ENCODE results near the gene TECRL.

The TECRL gene

GRCh38 chr4:64409300-64409699 lies at the start of gene TECRL:
Gene TECRL, minus strand, starts transcription at chr4:64409450. Its CDS starts 99 bp downstream, at chr4:64409351.
- DNase-seq (ENCODE audit: low read depth), result no peak

- no peak for DNase-seq (ENCODE audit: low read depth)
Observed at GRCh38 chr4:64432674-64433073, 23.4 kb upstream of the TECRL start.

- DNase-seq (ENCODE audit: low read depth), result no peak
Observed at GRCh38 chr4:64430933-64431332, 21.7 kb upstream of the TECRL start.

GRCh38 chr4:64417974-64418373 lies 8.7 kb upstream of the TECRL start:
- DNase-seq (ENCODE audit: low read depth), result no peak

- no peak for DNase-seq (ENCODE audit: low read depth)
Observed at GRCh38 chr4:64407000-64407399, 2.2 kb downstream of the TECRL start.

GRCh38 chr4:64405761-64406160 lies 3.5 kb downstream of the TECRL start:
- DNase-seq (ENCODE audit: low read depth), result no peak

GRCh38 chr4:64402684-64403083 lies 6.6 kb downstream of the TECRL start:
- no peak for DNase-seq (ENCODE audit: low read depth)

- no peak for DNase-seq (ENCODE audit: low read depth)
Observed at GRCh38 chr4:64399313-64400109, 9.7 kb downstream of the TECRL start.

- DNase-seq (ENCODE audit: low read depth), result no peak
Observed at GRCh38 chr4:64394469-64394868, 14.8 kb downstream of the TECRL start.

GRCh38 chr4:64388252-64388651 lies 21.0 kb downstream of the TECRL start:
- DNase-seq (ENCODE audit: low read depth), result no peak

GRCh38 chr4:64385220-64385619 lies 24.0 kb downstream of the TECRL start:
- DNase-seq (ENCODE audit: low read depth), result no peak

GRCh38 chr4:64384237-64385203 lies 24.7 kb downstream of the TECRL start:
- DNase-seq (ENCODE audit: low read depth), result no peak

- DNase-seq (ENCODE audit: low read depth), result no peak
Observed at GRCh38 chr4:64368741-64369140, 40.5 kb downstream of the TECRL start.

GRCh38 chr4:64361399-64361740 lies 47.9 kb downstream of the TECRL start:
- DNase-seq (ENCODE audit: low read depth), result no peak

GRCh38 chr4:64360664-64361398 lies 48.4 kb downstream of the TECRL start:
- no peak for DNase-seq (ENCODE audit: low read depth)

GRCh38 chr4:64359489-64359888 lies 49.8 kb downstream of the TECRL start:
- DNase-seq (ENCODE audit: low read depth), result no peak

GRCh38 chr4:64353904-64354303 lies 55.3 kb downstream of the TECRL start:
- DNase-seq (ENCODE audit: low read depth), result no peak

- no peak for DNase-seq (ENCODE audit: low read depth)
Observed at GRCh38 chr4:64341711-64342110, 67.5 kb downstream of the TECRL start.

GRCh38 chr4:64340218-64341110 lies 68.8 kb downstream of the TECRL start:
- no peak for DNase-seq (ENCODE audit: low read depth)

- DNase-seq (ENCODE audit: low read depth), result no peak
Observed at GRCh38 chr4:64334964-64335363, 74.3 kb downstream of the TECRL start.

GRCh38 chr4:64330143-64330542 lies 79.1 kb downstream of the TECRL start:
- no peak for DNase-seq (ENCODE audit: low read depth)

Data from EH (cell line).